ENCODE results near the gene EPO.

The EPO gene

DNA sequence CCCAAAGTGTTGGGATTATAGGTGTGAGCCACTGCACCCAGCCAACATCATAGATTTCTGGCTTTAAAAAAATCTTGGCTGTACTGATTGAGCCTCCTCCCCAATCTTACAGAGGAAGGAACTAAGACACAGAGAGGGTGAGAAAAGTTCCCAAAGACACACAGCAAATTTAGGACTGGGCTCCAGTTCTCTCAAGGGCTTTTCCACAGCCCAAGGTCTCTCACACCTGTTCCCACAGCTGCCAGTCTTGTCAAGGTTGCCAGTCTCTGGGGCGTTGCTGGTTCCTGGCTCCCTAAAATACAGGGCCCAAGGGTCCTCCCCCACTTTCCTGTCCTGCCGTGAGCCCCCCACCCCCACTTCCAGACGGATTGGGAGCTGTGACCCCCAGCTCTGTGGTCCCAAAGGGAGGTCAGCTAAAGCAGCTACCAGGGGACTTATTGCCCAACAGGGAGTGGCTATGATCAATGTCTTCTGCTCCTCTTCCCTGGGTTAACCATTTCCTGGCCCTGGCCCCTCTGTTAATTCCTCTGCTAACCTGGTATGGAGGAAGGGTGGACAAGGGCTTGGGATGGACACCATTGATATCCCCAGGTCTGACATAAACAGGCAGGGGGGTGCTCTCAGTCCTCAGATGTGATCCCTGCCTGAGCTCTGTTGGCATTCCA is 10.0 kb downstream of the EPO start:
- no peak for ATAC-seq
- no peak for TF ChIP-seq ESRRG (CRISPR knock-in tag; IDR thresholded peaks at IDR 0.05)
- no peak for TF ChIP-seq ARNTL (CRISPR knock-in tag; IDR thresholded peaks at IDR 0.05; ENCODE audit: borderline replicate concordance, low read depth)
- no peak for TF ChIP-seq SNAI2 (CRISPR knock-in tag; IDR thresholded peaks at IDR 0.05)
- no peak for TF ChIP-seq ZC3H10 (CRISPR knock-in tag; IDR thresholded peaks at IDR 0.05)
- no peak for TF ChIP-seq CREB5 (CRISPR knock-in tag; IDR thresholded peaks at IDR 0.05; ENCODE audit: low read depth)
- no peak for TF ChIP-seq CSRNP3 (CRISPR knock-in tag; IDR thresholded peaks at IDR 0.05)
- no peak for TF ChIP-seq ZNF70 (CRISPR knock-in tag; IDR thresholded peaks at IDR 0.05)
- TF ChIP-seq, protein P1, sequence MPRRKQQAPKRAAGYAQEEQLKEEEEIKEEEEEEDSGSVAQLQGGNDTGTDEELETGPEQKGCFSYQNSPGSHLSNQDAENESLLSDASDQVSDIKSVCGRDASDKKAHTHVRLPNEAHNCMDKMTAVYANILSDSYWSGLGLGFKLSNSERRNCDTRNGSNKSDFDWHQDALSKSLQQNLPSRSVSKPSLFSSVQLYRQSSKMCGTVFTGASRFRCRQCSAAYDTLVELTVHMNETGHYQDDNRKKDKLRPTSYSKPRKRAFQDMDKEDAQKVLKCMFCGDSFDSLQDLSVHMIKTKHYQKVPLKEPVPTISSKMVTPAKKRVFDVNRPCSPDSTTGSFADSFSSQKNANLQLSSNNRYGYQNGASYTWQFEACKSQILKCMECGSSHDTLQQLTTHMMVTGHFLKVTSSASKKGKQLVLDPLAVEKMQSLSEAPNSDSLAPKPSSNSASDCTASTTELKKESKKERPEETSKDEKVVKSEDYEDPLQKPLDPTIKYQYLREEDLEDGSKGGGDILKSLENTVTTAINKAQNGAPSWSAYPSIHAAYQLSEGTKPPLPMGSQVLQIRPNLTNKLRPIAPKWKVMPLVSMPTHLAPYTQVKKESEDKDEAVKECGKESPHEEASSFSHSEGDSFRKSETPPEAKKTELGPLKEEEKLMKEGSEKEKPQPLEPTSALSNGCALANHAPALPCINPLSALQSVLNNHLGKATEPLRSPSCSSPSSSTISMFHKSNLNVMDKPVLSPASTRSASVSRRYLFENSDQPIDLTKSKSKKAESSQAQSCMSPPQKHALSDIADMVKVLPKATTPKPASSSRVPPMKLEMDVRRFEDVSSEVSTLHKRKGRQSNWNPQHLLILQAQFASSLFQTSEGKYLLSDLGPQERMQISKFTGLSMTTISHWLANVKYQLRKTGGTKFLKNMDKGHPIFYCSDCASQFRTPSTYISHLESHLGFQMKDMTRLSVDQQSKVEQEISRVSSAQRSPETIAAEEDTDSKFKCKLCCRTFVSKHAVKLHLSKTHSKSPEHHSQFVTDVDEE (CRISPR knock-in tag; IDR thresholded peaks at IDR 0.05), result no peak
- TF ChIP-seq ISL1 (CRISPR knock-in tag; IDR thresholded peaks at IDR 0.05), result no peak
- TF ChIP-seq CSDC2 (CRISPR knock-in tag; IDR thresholded peaks at IDR 0.05), result no peak
- TF ChIP-seq, protein P2, sequence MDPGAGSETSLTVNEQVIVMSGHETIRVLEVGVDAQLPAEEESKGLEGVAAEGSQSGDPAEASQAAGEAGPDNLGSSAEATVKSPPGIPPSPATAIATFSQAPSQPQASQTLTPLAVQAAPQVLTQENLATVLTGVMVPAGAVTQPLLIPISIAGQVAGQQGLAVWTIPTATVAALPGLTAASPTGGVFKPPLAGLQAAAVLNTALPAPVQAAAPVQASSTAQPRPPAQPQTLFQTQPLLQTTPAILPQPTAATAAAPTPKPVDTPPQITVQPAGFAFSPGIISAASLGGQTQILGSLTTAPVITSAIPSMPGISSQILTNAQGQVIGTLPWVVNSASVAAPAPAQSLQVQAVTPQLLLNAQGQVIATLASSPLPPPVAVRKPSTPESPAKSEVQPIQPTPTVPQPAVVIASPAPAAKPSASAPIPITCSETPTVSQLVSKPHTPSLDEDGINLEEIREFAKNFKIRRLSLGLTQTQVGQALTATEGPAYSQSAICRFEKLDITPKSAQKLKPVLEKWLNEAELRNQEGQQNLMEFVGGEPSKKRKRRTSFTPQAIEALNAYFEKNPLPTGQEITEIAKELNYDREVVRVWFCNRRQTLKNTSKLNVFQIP (CRISPR knock-in tag; IDR thresholded peaks at IDR 0.05; ENCODE audit: borderline replicate concordance, low read depth), result no peak
- TF ChIP-seq GLIS3 (CRISPR knock-in tag; IDR thresholded peaks at IDR 0.05), result no peak

DNA sequence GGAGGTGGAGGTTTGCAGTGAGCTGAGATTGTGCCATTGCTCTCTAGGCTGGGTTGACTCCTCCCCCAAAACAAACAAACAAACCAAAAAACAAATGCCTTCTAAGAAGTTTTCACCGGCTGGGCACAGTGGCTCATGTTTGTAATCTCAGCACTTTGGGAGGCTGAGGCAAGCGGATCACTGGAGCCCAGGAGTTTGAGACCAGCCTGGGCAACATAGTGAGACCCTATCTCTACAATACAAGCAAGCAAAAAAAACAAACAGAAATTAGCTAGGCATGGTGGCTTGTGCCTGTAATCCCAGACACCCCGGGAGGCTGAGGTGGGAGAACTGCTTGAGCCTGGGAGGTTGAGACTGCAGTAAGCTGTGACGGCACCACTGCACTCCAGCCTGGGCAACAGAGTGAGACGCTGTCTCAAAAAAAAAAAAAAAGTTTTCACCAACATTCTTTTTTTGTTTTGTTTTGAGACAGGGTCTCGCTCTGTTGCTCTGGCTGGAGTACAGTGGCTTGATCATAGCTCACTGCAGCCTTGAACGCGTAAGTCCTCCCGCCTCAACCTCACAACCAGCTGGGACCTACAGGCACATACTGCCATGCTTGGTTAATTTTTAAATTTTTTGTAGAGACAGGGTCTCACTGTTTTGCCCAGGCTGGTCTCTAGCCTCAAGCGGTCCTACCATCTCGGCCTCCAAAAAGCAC is 11.8 kb downstream of the EPO start:
- TF ChIP-seq GLIS3 (CRISPR knock-in tag; IDR thresholded peaks at IDR 0.05) (no peak), RARB (CRISPR knock-in tag; IDR thresholded peaks at IDR 0.05) (no peak), ZNF565 (CRISPR knock-in tag; conservative IDR thresholded peaks at IDR 0.05; ENCODE audit: low read depth) (no peak), BACH2 (CRISPR knock-in tag; IDR thresholded peaks at IDR 0.05; ENCODE audit: borderline replicate concordance) (no peak), PPARA (CRISPR knock-in tag; IDR thresholded peaks at IDR 0.05; ENCODE audit: borderline replicate concordance) (no peak), CSDC2 (CRISPR knock-in tag; IDR thresholded peaks at IDR 0.05) (no peak), ZFP3 (CRISPR knock-in tag; IDR thresholded peaks at IDR 0.05) (no peak), ZNF70 (CRISPR knock-in tag; IDR thresholded peaks at IDR 0.05) (no peak), TOX (CRISPR knock-in tag; IDR thresholded peaks at IDR 0.05; ENCODE audit: borderline replicate concordance) (no peak), TCF4 (CRISPR knock-in tag; IDR thresholded peaks at IDR 0.05; ENCODE audit: borderline replicate concordance) (no peak), CREB5 (CRISPR knock-in tag; IDR thresholded peaks at IDR 0.05; ENCODE audit: low read depth) (no peak), ZC3H10 (CRISPR knock-in tag; IDR thresholded peaks at IDR 0.05) (no peak), ARNTL (CRISPR knock-in tag; IDR thresholded peaks at IDR 0.05; ENCODE audit: borderline replicate concordance, low read depth) (no peak)
- TF ChIP-seq, protein P1 (CRISPR knock-in tag; IDR thresholded peaks at IDR 0.05), result no peak
- no peak for ATAC-seq

All from SK-N-SH treated with all-trans-retinoic acid at 6 μM for 48 hours (cell line).